GM06990 (cell line): ENCODE results near the gene L3MBTL4.
A peak's percentile ranks its signal among the peaks of the same experiment; 100 is the strongest.

Source experiments
- DNase-seq: peaks from one replicate; pipeline ENCODE4 v3.0.0-alpha.2; 2011; ENCODE audit not compliant: insufficient read length; ENCODE audit errors: extremely low read depth
- H3K27me3 ChIP-seq: replicated peaks from 2 replicates; pipeline ENCODE4 v1.6.0; 2011; ENCODE audit warnings: low read length; ENCODE audit not compliant: control insufficient read depth, insufficient read depth
- H3K36me3 ChIP-seq: 2 replicates; pipeline ENCODE4 v1.5.1; 2011; ENCODE audit warnings: low read length; ENCODE audit not compliant: control insufficient read depth, insufficient read depth
- H3K4me3 ChIP-seq: replicated peaks from 2 replicates; pipeline ENCODE4 v1.5.1; 2011; ENCODE audit warnings: low read depth, mild to moderate bottlenecking, control low read depth, low read length
- TF ChIP-seq, protein P1 (sequence below): IDR thresholded peaks from 2 replicates; pipeline ENCODE4 v1.5.1; 2011; ENCODE audit warnings: low read length, control low read depth, mild to moderate bottlenecking, inconsistent platforms; ENCODE audit not compliant: insufficient read depth, poor library complexity, severe bottlenecking

L3MBTL4 gene

GRCh38 chr18:6220129-6220528 lies 194.6 kb downstream of the L3MBTL4 start:
- TF ChIP-seq, protein P1, sequence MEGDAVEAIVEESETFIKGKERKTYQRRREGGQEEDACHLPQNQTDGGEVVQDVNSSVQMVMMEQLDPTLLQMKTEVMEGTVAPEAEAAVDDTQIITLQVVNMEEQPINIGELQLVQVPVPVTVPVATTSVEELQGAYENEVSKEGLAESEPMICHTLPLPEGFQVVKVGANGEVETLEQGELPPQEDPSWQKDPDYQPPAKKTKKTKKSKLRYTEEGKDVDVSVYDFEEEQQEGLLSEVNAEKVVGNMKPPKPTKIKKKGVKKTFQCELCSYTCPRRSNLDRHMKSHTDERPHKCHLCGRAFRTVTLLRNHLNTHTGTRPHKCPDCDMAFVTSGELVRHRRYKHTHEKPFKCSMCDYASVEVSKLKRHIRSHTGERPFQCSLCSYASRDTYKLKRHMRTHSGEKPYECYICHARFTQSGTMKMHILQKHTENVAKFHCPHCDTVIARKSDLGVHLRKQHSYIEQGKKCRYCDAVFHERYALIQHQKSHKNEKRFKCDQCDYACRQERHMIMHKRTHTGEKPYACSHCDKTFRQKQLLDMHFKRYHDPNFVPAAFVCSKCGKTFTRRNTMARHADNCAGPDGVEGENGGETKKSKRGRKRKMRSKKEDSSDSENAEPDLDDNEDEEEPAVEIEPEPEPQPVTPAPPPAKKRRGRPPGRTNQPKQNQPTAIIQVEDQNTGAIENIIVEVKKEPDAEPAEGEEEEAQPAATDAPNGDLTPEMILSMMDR, result no peak
- Histone ChIP-seq H3K36me3 (no peaks in the 10 kb centered on the region), H3K4me3 (no peak overlapping the region), H3K27me3 (no peaks in the 10 kb centered on the region)
- DNase-seq, result no peak

GRCh38 chr18:6219116-6219717 lies 195.5 kb downstream of the L3MBTL4 start:
- Histone ChIP-seq H3K4me3 (no peak overlapping the region), H3K36me3 (no peaks in the 10 kb centered on the region), H3K27me3 (no peaks in the 10 kb centered on the region)
- no peak for DNase-seq
- TF ChIP-seq, protein P1, result peak; percentile 83

- DNase-seq, result no peak
- no peak overlapping the region for H3K4me3 ChIP-seq
- TF ChIP-seq, protein P1, result no peak
- H3K27me3 ChIP-seq, result no peaks in the 10 kb centered on the region
- H3K36me3 ChIP-seq, result no peaks in the 10 kb centered on the region
Measured at GRCh38 chr18:6215888-6216287, 198.8 kb downstream of the L3MBTL4 start.

DNA sequence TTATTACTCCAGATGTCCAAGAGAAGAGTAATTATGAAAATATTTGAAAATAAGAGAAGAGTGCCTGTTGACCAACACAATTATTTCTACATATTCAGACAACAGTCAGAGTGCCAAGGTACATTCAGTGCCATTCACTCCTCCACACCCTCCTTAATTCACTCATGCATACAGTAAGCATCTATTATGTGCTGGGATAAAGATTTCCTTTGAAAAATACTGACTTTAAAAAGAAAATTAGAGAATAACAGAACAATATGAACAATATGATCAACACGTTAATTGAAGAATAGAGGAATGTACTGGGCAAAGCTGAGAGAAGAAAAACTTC lies 203.6 kb downstream of the L3MBTL4 start:
- TF ChIP-seq, protein P1, result no peak
- Histone ChIP-seq H3K27me3 (no peaks in the 10 kb centered on the region), H3K4me3 (no peak overlapping the region), H3K36me3 (no peaks in the 10 kb centered on the region)
- no peak for DNase-seq

DNA sequence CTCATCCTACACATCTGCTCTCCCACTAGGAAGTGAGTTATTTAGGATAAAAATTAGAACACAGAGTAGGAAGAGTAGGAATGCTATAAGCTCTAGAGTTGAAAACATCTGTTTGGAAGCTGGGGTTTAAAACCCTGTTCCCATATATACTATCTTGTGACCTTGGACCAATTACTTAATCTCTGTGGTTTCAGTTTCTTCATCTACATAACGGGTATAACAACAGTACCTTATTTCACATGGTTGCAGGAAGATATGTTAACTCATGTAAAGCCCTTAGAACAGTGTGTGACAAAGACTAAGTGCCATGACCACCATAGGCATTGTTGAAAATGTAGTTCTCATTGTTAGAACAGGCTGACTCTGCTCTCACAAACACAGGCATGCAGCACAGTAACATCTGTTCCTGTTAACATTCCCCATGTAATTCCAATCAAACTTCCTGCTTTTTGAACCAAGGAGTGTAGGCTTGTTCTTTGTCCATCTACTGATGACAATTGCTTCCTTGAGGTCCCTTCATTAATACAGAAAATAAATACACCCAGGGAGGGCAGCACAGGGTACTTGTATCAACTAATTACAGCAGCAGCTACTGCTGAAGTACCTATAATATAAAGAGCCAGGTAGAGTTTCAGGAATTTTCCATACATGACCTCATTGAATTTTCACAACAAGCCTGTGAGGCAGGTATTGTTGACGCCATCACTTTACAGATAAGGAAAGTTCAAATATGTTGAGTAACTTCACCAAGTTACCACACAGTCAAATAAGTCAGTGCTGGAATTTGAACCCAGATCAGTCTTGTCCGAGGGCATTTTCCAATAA lies 204.2 kb downstream of the L3MBTL4 start:
- H3K4me3 ChIP-seq, result no peak overlapping the region
- no peak for DNase-seq
- H3K27me3 ChIP-seq, result no peaks in the 10 kb centered on the region
- TF ChIP-seq, protein P1, result no peak
- H3K36me3 ChIP-seq, result no peaks in the 10 kb centered on the region
